ENCODE measurements around the gene KCTD10. TPM values are rescaled to one million over a fixed set of nuclear protein-coding genes. Genes with fewer than 3 reads are reported as not detected.

Gene KCTD10
- polyA plus RNA-seq (ENCODE audit: insufficient read depth in 1 of 5, insufficient read length in 5 of 5, low replicate concordance in 1 of 5): 10 to 100 TPM; 43.1 to 53.0 (median 48.4) TPM
- long read RNA-seq, donor 1, full-length matches to known transcripts: 13 of 13 reads
- long read RNA-seq, donor 1, partial matches to known transcripts: 0 of 13 reads
- long read RNA-seq, donor 1, other reads (novel, unspliced or antisense): 0 of 13 reads
- long read RNA-seq, donor 2, full-length matches to known transcripts: 4 of 4 reads
- long read RNA-seq, donor 2, partial matches to known transcripts: 0 of 4 reads
- long read RNA-seq, donor 2, other reads (novel, unspliced or antisense): 0 of 4 reads
- long read RNA-seq, donor 3, full-length matches to known transcripts: 7 of 7 reads
- long read RNA-seq, donor 3, partial matches to known transcripts: 0 of 7 reads
- long read RNA-seq, donor 3, other reads (novel, unspliced or antisense): 0 of 7 reads
- long read RNA-seq, donor 4, full-length matches to known transcripts: 3 of 3 reads
- long read RNA-seq, donor 4, partial matches to known transcripts: 0 of 3 reads
- long read RNA-seq, donor 4, other reads (novel, unspliced or antisense): 0 of 3 reads
- long read RNA-seq, donor 5, full-length matches to known transcripts: 13 of 13 reads
- long read RNA-seq, donor 5, partial matches to known transcripts: 0 of 13 reads
- long read RNA-seq, donor 5, other reads (novel, unspliced or antisense): 0 of 13 reads
- long read RNA-seq, donor 6, full-length matches to known transcripts: 15 of 15 reads
- long read RNA-seq, donor 6, partial matches to known transcripts: 0 of 15 reads
- long read RNA-seq, donor 6, other reads (novel, unspliced or antisense): 0 of 15 reads
- long read RNA-seq, donor 7, full-length matches to known transcripts: 13 of 13 reads
- long read RNA-seq, donor 7, partial matches to known transcripts: 0 of 13 reads
- long read RNA-seq, donor 7, other reads (novel, unspliced or antisense): 0 of 13 reads
- long read RNA-seq, donor 8, full-length matches to known transcripts: 6 of 6 reads
- long read RNA-seq, donor 8, partial matches to known transcripts: 0 of 6 reads
- long read RNA-seq, donor 8, other reads (novel, unspliced or antisense): 0 of 6 reads

- peak; percentile 92 for DNase-seq
These were observed at the start of gene KCTD10, which contains the start of gene UBE3B for GRCh38 chr12:109477185-109477962. KCTD10 (minus strand) TSS chr12:109477300; CDS start chr12:109477262, 38 bp downstream. UBE3B (plus strand) TSS chr12:109477634; CDS start chr12:109483552, 5,918 bp downstream.

GRCh38 chr12:109525279-109525585 is 48.1 kb upstream of the KCTD10 start:
- no peak for DNase-seq

- DNase-seq: no peak
These were observed 47.6 kb upstream of the KCTD10 start for GRCh38 chr12:109524466-109525278.

- DNase-seq: no peak
These were observed 46.4 kb upstream of the KCTD10 start for GRCh38 chr12:109523504-109523903.

- no peak for DNase-seq
These were observed 46.0 kb upstream of the KCTD10 start for GRCh38 chr12:109523071-109523470.

GRCh38 chr12:109521831-109522230 is 44.7 kb upstream of the KCTD10 start:
- DNase-seq: no peak

GRCh38 chr12:109519787-109520186 is 42.7 kb upstream of the KCTD10 start:
- DNase-seq: no peak

GRCh38 chr12:109518820-109519665 is 41.9 kb upstream of the KCTD10 start:
- DNase-seq: peak in 1 of 2 donors; percentile 30

GRCh38 chr12:109517619-109518018 is 40.5 kb upstream of the KCTD10 start:
- DNase-seq: no peak

- DNase-seq: no peak
These were observed 36.9 kb upstream of the KCTD10 start for GRCh38 chr12:109513977-109514376.

- DNase-seq: no peak
These were observed 36.0 kb upstream of the KCTD10 start for GRCh38 chr12:109513051-109513450.

GRCh38 chr12:109512608-109513007 is 35.5 kb upstream of the KCTD10 start:
- peak; percentile 6 to 23 for DNase-seq

GRCh38 chr12:109510196-109510595 is 33.1 kb upstream of the KCTD10 start:
- no peak for DNase-seq

GRCh38 chr12:109504068-109504467 is 27.0 kb upstream of the KCTD10 start:
- DNase-seq: no peak

- DNase-seq: no peak
These were observed 26.5 kb upstream of the KCTD10 start for GRCh38 chr12:109503611-109504010.

GRCh38 chr12:109502332-109502731 is 25.2 kb upstream of the KCTD10 start:
- no peak for DNase-seq

- no peak for DNase-seq
These were observed 24.2 kb upstream of the KCTD10 start for GRCh38 chr12:109501299-109501698.

- DNase-seq: no peak
These were observed 23.5 kb upstream of the KCTD10 start for GRCh38 chr12:109500406-109501185.

- no peak for DNase-seq
These were observed 20.6 kb upstream of the KCTD10 start for GRCh38 chr12:109497675-109498074.

Measured in right lung (tissue), 10 donors.